ENCODE data around the gene LBR.

GRCh38 chr1:225380691-225381090, 47.1 kb downstream of the LBR start:
- TF ChIP-seq CTCF (IDR thresholded peaks at IDR 0.05) (no peak), POLR2A (IDR thresholded peaks at IDR 0.05) (no peak)
